ENCODE data around the gene ADCY4. TPM values are rescaled to one million over a fixed set of nuclear protein-coding genes. Genes with fewer than 3 reads are reported as not detected.

The ADCY4 gene
- polyA plus RNA-seq, 3 donors, result 0.69 to 11.9 (median 0.70) TPM

- H3K4me1 ChIP-seq (ENCODE audit: control insufficient read depth in 1 of 2, insufficient read depth in 2 of 2, low read length in 2 of 2), result peaks cover 54 to 58% of the 10 kb centered on the region in 2 donors
- H3K27me3 Mint-ChIP-seq (ENCODE audit: low read depth in 3 of 3), result peaks cover 0 to 2% (median 0%) of the 10 kb centered on the region in 3 donors
- H3K9me3 Mint-ChIP-seq, result peaks cover 0 to 2% (median 0%) of the 10 kb centered on the region in 7 donors
- peaks cover 47% of the 10 kb centered on the region for H3K79me2 ChIP-seq (ENCODE audit: insufficient read depth, low read length)
- H3K27ac ChIP-seq (ENCODE audit: low read depth in 1 of 2, low read length in 2 of 2), result peak within 1 kb of the TSS; percentile 72 to 98
- peaks cover 55% of the 10 kb centered on the region for H3K4me1 Mint-ChIP-seq
- peak within 1 kb of the TSS; percentile 90 to 97 (median 96) for H3K27ac Mint-ChIP-seq
- H3K4me2 ChIP-seq (replicated peaks; ENCODE audit: extremely low read depth, low read length, poor library complexity, severe bottlenecking), result peak within 1 kb of the TSS; percentile 85
- peak; percentile 71 to 79 (median 75) for DNase-seq
- intact Hi-C loops (cut with micrococcal nuclease), result loop anchor here in 1 of 2 donors (2.0 kb wide), 1 partner anchor 28 kb away; the partner anchor contains the start of gene TINF2
- peak; percentile 83 for TF ChIP-seq CTCF (IDR thresholded peaks at IDR 0.05)
- H3K27me3 ChIP-seq (ENCODE audit: control insufficient read depth in 2 of 2, insufficient read depth in 2 of 2, low read length in 2 of 2), result no peaks in the 10 kb centered on the region
- H3K36me3 ChIP-seq (replicated peaks in 1 of 2; ENCODE audit: control insufficient read depth in 1 of 2, insufficient read depth in 2 of 2, low read length in 2 of 2), result peaks cover 37 to 40% of the 10 kb centered on the region in 2 donors
- H4K20me1 ChIP-seq (ENCODE audit: insufficient read depth, low read length), result no peaks in the 10 kb centered on the region
- WGBS (ENCODE audit: insufficient coverage), result under 1% methylated on average over 53 of the region's 61 CpGs
- H3K9ac ChIP-seq (ENCODE audit: insufficient read depth, low read length, poor library complexity, severe bottlenecking), result peak within 1 kb of the TSS; percentile 99
- peaks cover 35 to 39% of the 10 kb centered on the region in 2 donors for H3K36me3 Mint-ChIP-seq
- no peaks in the 10 kb centered on the region for H3K9me3 ChIP-seq (replicated peaks in 1 of 2; ENCODE audit: control insufficient read depth in 1 of 2, insufficient read depth in 1 of 2, low read length in 2 of 2)
- H3K4me3 Mint-ChIP-seq, result peak within 1 kb of the TSS; percentile 89 to 94
- peak within 1 kb of the TSS; percentile 71 to 97 (median 85) for H3K4me3 ChIP-seq (replicated peaks in 1 of 3; ENCODE audit: low read depth in 2 of 3, low read length in 3 of 3)
- H2AFZ ChIP-seq (ENCODE audit: insufficient read depth, low read depth, low read length, poor library complexity, severe bottlenecking), result peak within 1 kb of the TSS; percentile 98
Observed at GRCh38 chr14:24271134-24271833, 63.6 kb downstream of the ADCY4 start, which contains the start of gene RABGGTA. RABGGTA (minus strand) TSS chr14:24271597; CDS start chr14:24271115, 482 bp downstream.

GRCh38 chr14:24270537-24271133, 64.2 kb downstream of the ADCY4 start:
- Histone ChIP-seq H3K27me3 (ENCODE audit: control insufficient read depth in 2 of 2, insufficient read depth in 2 of 2, low read length in 2 of 2) (no peaks in the 10 kb centered on the region), H3K4me2 (replicated peaks; ENCODE audit: extremely low read depth, low read length, poor library complexity, severe bottlenecking) (peak overlapping the region; percentile 85), H4K20me1 (ENCODE audit: insufficient read depth, low read length) (no peaks in the 10 kb centered on the region), H3K27ac (ENCODE audit: low read depth in 1 of 2, low read length in 2 of 2) (peak overlapping the region; percentile 72 to 98), H3K9ac (ENCODE audit: insufficient read depth, low read length, poor library complexity, severe bottlenecking) (peak overlapping the region; percentile 99), H3K4me3 (replicated peaks in 1 of 3; ENCODE audit: low read depth in 2 of 3, low read length in 3 of 3) (peak overlapping the region; percentile 71 to 97 (median 85)), H3K36me3 (replicated peaks in 1 of 2; ENCODE audit: control insufficient read depth in 1 of 2, insufficient read depth in 2 of 2, low read length in 2 of 2) (peaks cover 44 to 46% of the 10 kb centered on the region in 2 donors), H3K79me2 (ENCODE audit: insufficient read depth, low read length) (peaks cover 40% of the 10 kb centered on the region), H2AFZ (ENCODE audit: insufficient read depth, low read depth, low read length, poor library complexity, severe bottlenecking) (peak overlapping the region; percentile 98), H3K4me1 (ENCODE audit: control insufficient read depth in 1 of 2, insufficient read depth in 2 of 2, low read length in 2 of 2) (peaks cover 47 to 51% of the 10 kb centered on the region in 2 donors), H3K9me3 (replicated peaks in 1 of 2; ENCODE audit: control insufficient read depth in 1 of 2, insufficient read depth in 1 of 2, low read length in 2 of 2) (no peaks in the 10 kb centered on the region)
- Mint-ChIP-seq H3K9me3 (peaks cover 0 to 2% (median 0%) of the 10 kb centered on the region in 7 donors), H3K27me3 (ENCODE audit: low read depth in 3 of 3) (peaks cover 0 to 2% (median 0%) of the 10 kb centered on the region in 3 donors), H3K4me1 (peaks cover 50% of the 10 kb centered on the region), H3K36me3 (peaks cover 40 to 46% of the 10 kb centered on the region in 2 donors), H3K4me3 (peak overlapping the region; percentile 89 to 92), H3K27ac (peak overlapping the region; percentile 66 to 97 (median 96))
- intact Hi-C loops (cut with micrococcal nuclease), result loop anchor here in 1 of 2 donors (2.0 kb wide), 1 partner anchor 28 kb away; the partner anchor contains the start of gene TINF2
- no peak for DNase-seq
- WGBS (ENCODE audit: insufficient coverage), result 23% methylated on average over 12 of the region's 13 CpGs
- TF ChIP-seq CTCF (IDR thresholded peaks at IDR 0.05), result no peak

Data from CD14-positive monocyte (primary cell).